OCI-LY3 (cell line): ENCODE data around the gene KIAA0319L.

Source experiments
- H2AFZ ChIP-seq: fragments of 200-600, 300-600 bp; shearing (Covaris generic); 2 replicates; pipeline ENCODE4 v1.6.0; 2014; ENCODE audit warnings: antibody characterized with exemption, low read depth, low read length
- H3K27ac ChIP-seq: fragments of 200-600, 300-600 bp; sonication (generic); 2 replicates; pipeline ENCODE4 v1.5.1; 2014; ENCODE audit warnings: mild to moderate bottlenecking, low read length, moderate library complexity, mixed read lengths
- H3K27me3 ChIP-seq: fragments of 200-600, 300-600 bp; sonication (generic); 2 replicates; pipeline ENCODE4 v1.6.1; 2014; ENCODE audit warnings: low read depth, low read length, mixed read lengths
- H3K36me3 ChIP-seq: fragments of 200-600, 300-600 bp; sonication (generic); replicated peaks from 2 replicates; pipeline ENCODE3; 2014; ENCODE audit warnings: low read depth, low read length, mixed read lengths
- H3K4me1 ChIP-seq: fragments of 300-600, 200-600 bp; sonication (generic); 2 replicates; pipeline ENCODE4 v1.6.1; 2014; ENCODE audit warnings: low read length, mixed read lengths
- H3K4me2 ChIP-seq: fragments of 200-600, 300-600 bp; sonication (generic); 2 replicates; pipeline ENCODE4 v1.6.1; 2014; ENCODE audit warnings: low read length, mixed read lengths
- H3K4me3 ChIP-seq: fragments of 300-600, 200-600 bp; sonication (generic); 2 replicates; pipeline ENCODE4 v1.5.1; 2014; ENCODE audit warnings: antibody characterized with exemption, mild to moderate bottlenecking, low read length, moderate library complexity
- H3K79me2 ChIP-seq: fragments of 300-600, 200-600 bp; shearing (Covaris generic); 2 replicates; pipeline ENCODE4 v1.6.1; 2014; ENCODE audit warnings: mild to moderate bottlenecking, low read length, mixed read lengths
- H3K9ac ChIP-seq: fragments of 300-600, 200-600 bp; shearing (Covaris generic); 2 replicates; pipeline ENCODE4 v1.6.0; 2014; ENCODE audit warnings: mild to moderate bottlenecking, low read length, moderate library complexity
- H3K9me3 ChIP-seq: fragments of 200-600, 300-600 bp; shearing (Covaris generic); 2 replicates; pipeline ENCODE4 v1.6.1; 2014; ENCODE audit warnings: low read length, mixed read lengths; ENCODE audit not compliant: insufficient read depth
- H4K20me1 ChIP-seq: fragments of 200-600, 300-600 bp; sonication (generic); 2 replicates; pipeline ENCODE4 v1.6.1; 2016; ENCODE audit warnings: low read length, mixed read lengths; ENCODE audit not compliant: insufficient read depth
- CTCF ChIP-seq: fragments of 200-600, 300-600 bp; sonication (generic); IDR thresholded peaks from 2 replicates; pipeline ENCODE4 v1.5.1; 2014; ENCODE audit warnings: antibody characterized with exemption, low read length, low read depth
- EZH2phosphoT487 ChIP-seq: fragments of 200-600 bp; shearing (Covaris generic); IDR thresholded peaks from 2 replicates; pipeline ENCODE4 v1.6.1; 2018; ENCODE audit warnings: antibody characterized with exemption, mixed run types, low read depth

Gene KIAA0319L

GRCh38 chr1:35569936-35570335, 12.7 kb upstream of the KIAA0319L start:
- peaks cover 5% of the 10 kb centered on the region for H3K4me1 ChIP-seq
- H4K20me1 ChIP-seq = no peaks in the 10 kb centered on the region
- no peak overlapping the region for H3K4me2 ChIP-seq
- H3K9ac ChIP-seq = no peak overlapping the region
- no peaks in the 10 kb centered on the region for H3K36me3 ChIP-seq
- no peaks in the 10 kb centered on the region for H3K79me2 ChIP-seq
- no peaks in the 10 kb centered on the region for H3K9me3 ChIP-seq
- H3K4me3 ChIP-seq = no peak overlapping the region
- H3K27me3 ChIP-seq = no peaks in the 10 kb centered on the region
- no peak overlapping the region for H2AFZ ChIP-seq
- no peak overlapping the region for H3K27ac ChIP-seq
- TF ChIP-seq EZH2phosphoT487 = no peak
- no peak for TF ChIP-seq CTCF

DNA sequence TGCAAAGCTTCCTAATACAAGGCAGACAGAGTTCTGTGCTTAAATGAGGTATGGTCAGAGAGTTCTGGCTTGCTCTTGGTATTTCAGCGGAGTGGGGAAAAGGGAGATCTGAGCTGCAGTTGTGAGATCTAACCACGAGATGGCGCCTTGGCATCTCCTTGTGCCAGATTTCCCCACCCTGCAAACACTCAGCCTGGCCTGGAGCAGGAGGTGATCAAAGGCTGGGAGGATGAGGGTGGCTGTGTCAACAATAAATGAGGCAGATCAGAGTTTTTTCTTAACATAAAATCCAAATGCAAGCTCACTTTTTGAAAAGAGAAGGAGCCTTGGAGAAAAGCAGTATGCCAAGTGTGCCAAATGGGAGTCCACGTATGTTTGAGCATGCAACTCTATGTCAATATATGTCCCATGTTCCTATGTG, 11.8 kb upstream of the KIAA0319L start:
- no peak overlapping the region for H3K4me2 ChIP-seq
- H2AFZ ChIP-seq = no peak overlapping the region
- H3K36me3 ChIP-seq = no peaks in the 10 kb centered on the region
- peaks cover 5% of the 10 kb centered on the region for H3K4me1 ChIP-seq
- no peaks in the 10 kb centered on the region for H4K20me1 ChIP-seq
- no peak overlapping the region for H3K4me3 ChIP-seq
- no peak for TF ChIP-seq EZH2phosphoT487
- peak; percentile 79 for TF ChIP-seq CTCF
- H3K27ac ChIP-seq = no peak overlapping the region
- H3K9me3 ChIP-seq = no peaks in the 10 kb centered on the region
- H3K9ac ChIP-seq = no peak overlapping the region
- no peaks in the 10 kb centered on the region for H3K27me3 ChIP-seq
- no peaks in the 10 kb centered on the region for H3K79me2 ChIP-seq

GRCh38 chr1:35567947-35568558, 10.8 kb upstream of the KIAA0319L start:
- Histone ChIP-seq H2AFZ (no peak overlapping the region), H3K9me3 (no peaks in the 10 kb centered on the region), H3K4me3 (no peak overlapping the region), H3K27me3 (no peaks in the 10 kb centered on the region), H3K27ac (no peak overlapping the region), H3K9ac (no peak overlapping the region), H3K4me1 (peaks cover 5% of the 10 kb centered on the region), H4K20me1 (no peaks in the 10 kb centered on the region), H3K4me2 (no peak overlapping the region), H3K36me3 (no peaks in the 10 kb centered on the region), H3K79me2 (no peaks in the 10 kb centered on the region)
- no peak for TF ChIP-seq EZH2phosphoT487
- no peak for TF ChIP-seq CTCF

- Histone ChIP-seq H3K27me3 (no peaks in the 10 kb centered on the region), H2AFZ (no peak overlapping the region), H3K9me3 (no peaks in the 10 kb centered on the region), H3K4me3 (no peak overlapping the region), H3K36me3 (no peaks in the 10 kb centered on the region), H3K4me2 (no peak overlapping the region), H3K9ac (no peak overlapping the region), H3K4me1 (peaks cover 5% of the 10 kb centered on the region), H3K27ac (no peak overlapping the region), H3K79me2 (no peaks in the 10 kb centered on the region), H4K20me1 (no peaks in the 10 kb centered on the region)
- TF ChIP-seq CTCF (no peak), EZH2phosphoT487 (no peak)
Measured at GRCh38 chr1:35565742-35566133, 8.5 kb upstream of the KIAA0319L start.
